Lung (tissue), 12 donors: Measurements from ENCODE around the gene EHD4. TPM values are rescaled to one million over a fixed set of nuclear protein-coding genes. Genes with fewer than 3 reads are reported as not detected.

Source experiments
- ATAC-seq: fragments of 200-7000 bp; cut with Tn5 transposase; one replicate; pipeline ENCODE4 v1.9.1; 2020; ENCODE audit warnings: moderate number of reproducible peaks; ENCODE audit not compliant: insufficient read depth, low FRiP score
- DNase-seq, 3 donors: peaks; one replicate each; pipeline ENCODE4 v3.0.0-alpha.2; 2013 to 2017
- H3K27ac ChIP-seq, 2 donors: one replicate each; pipeline ENCODE4 v1.5.1; 2013; ENCODE audit warnings: mild to moderate bottlenecking in 2 of 2, moderate library complexity in 2 of 2, control low read depth in 1 of 2, inconsistent platforms in 1 of 2, low read depth in 1 of 2, low read length in 1 of 2
- H3K27me3 ChIP-seq, 3 donors: one replicate each; pipeline ENCODE4 v1.5.1; 2013; ENCODE audit warnings: low read length in 2 of 3; ENCODE audit not compliant: control insufficient read depth in 3 of 3, insufficient read depth in 3 of 3
- H3K36me3 ChIP-seq, 4 donors: one replicate each; pipeline ENCODE4 v1.5.1; 2013; ENCODE audit warnings: low read length in 4 of 4, mild to moderate bottlenecking in 1 of 4, moderate library complexity in 1 of 4; ENCODE audit not compliant: control insufficient read depth in 4 of 4, insufficient read depth in 4 of 4
- H3K4me1 ChIP-seq, 5 donors: one replicate each; pipeline ENCODE4 v1.5.1; 2013; ENCODE audit warnings: low read length in 5 of 5, mild to moderate bottlenecking in 2 of 5, moderate library complexity in 1 of 5; ENCODE audit not compliant: control insufficient read depth in 5 of 5, insufficient read depth in 5 of 5
- H3K4me3 ChIP-seq: one replicate; pipeline ENCODE4 v1.5.1; 2013; ENCODE audit warnings: mild to moderate bottlenecking, control low read depth, moderate library complexity
- H3K9ac ChIP-seq, 2 donors: one replicate each; pipeline ENCODE4 v1.5.1; 2013; ENCODE audit warnings: low read length in 2 of 2, control low read depth in 1 of 2; ENCODE audit not compliant: insufficient read depth in 1 of 2
- H3K9me3 ChIP-seq, 4 donors: one replicate each; pipeline ENCODE4 v1.5.1; 2013; ENCODE audit warnings: low read length in 3 of 4, mild to moderate bottlenecking in 1 of 4, moderate library complexity in 1 of 4; ENCODE audit not compliant: control insufficient read depth in 4 of 4, insufficient read depth in 3 of 4
- CTCF ChIP-seq: IDR thresholded peaks from 2 replicates; pipeline ENCODE4 v1.5.1; 2012; ENCODE audit warnings: mild to moderate bottlenecking; ENCODE audit errors: control extremely low read depth, extremely low read depth
- WGBS, 2 donors: extraction: QIAGEN DNeasy Blood & Tissue Kit; methylation state at CpG; one replicate each; pipeline ENCODE4 v1.1.7; 2013; 5-methylcytosine and 5-hydroxymethylcytosine counted together
- polyA plus RNA-seq, 2 donors: library from polyadenylated mRNA; stranded (reverse); fragments of 200-250 nt; gene quantifications; one replicate each; pipeline ENCODE4 v1.2.1, GENCODE V29; 2013
- total RNA-seq, 2 donors: library from RNA; depleted of rRNA in 1 of 2; stranded (reverse); fragments of >200 nt in 1 of 2; gene quantifications; one replicate each; pipeline ENCODE4 v1.2.1, GENCODE V29; 2014 to 2021
- donor health status: control.
- donor health status: control.
- donor health status: Bipolar disorder and iron deficiency.
- donor health status: healthy.
- donor health status: DM: yes; HTN: yes; CAD: no.

Gene EHD4
- total and polyA plus RNA-seq, 4 donors, result 16.4 to 36.3 (median 25.9) TPM

DNA sequence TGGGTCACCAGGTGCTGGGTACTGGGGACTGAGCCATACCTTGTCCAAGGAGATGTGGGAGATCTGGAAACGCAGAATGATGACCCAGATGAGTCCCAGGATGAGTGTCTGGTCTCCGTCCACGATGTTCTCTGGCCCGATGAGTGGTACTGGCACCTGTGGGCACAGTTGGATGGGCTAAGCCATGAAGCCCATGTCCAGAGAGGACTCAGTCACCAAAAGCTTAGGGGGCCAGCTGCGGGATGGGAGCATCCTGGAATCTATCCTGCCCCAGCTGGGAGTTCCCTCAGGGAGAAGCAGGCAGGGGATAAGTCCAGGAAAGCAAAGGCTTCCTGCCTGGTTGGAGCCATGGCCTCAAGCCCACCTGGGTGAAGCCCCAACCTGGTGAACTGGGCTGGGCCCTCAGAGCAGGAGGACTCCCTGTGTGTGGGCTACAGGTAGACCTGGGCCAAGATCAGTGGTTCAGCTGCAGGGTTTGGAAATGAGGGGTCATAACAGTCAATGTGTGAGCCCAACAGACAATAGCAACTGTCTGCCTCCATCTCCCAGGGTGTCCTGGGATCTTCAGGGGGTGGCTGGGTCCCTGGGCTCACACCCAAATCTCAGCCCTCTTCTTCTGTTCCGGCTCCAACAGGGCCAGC lies 82.2 kb downstream of the EHD4 start:
- ATAC-seq (no peak), DNase-seq (no peak)
- Histone ChIP-seq H3K9me3 (no peaks in the 10 kb centered on the region), H3K27me3 (no peaks in the 10 kb centered on the region), H3K4me1 (peaks cover 0 to 19% (median 3%) of the 10 kb centered on the region in 5 donors), H3K27ac (no peak overlapping the region), H3K9ac (no peak overlapping the region), H3K4me3 (no peak overlapping the region), H3K36me3 (no peaks in the 10 kb centered on the region)
- no peak for TF ChIP-seq CTCF
- 94 to 95% methylated on average over 6 of the region's 6 CpGs for WGBS, 2 donors

DNA sequence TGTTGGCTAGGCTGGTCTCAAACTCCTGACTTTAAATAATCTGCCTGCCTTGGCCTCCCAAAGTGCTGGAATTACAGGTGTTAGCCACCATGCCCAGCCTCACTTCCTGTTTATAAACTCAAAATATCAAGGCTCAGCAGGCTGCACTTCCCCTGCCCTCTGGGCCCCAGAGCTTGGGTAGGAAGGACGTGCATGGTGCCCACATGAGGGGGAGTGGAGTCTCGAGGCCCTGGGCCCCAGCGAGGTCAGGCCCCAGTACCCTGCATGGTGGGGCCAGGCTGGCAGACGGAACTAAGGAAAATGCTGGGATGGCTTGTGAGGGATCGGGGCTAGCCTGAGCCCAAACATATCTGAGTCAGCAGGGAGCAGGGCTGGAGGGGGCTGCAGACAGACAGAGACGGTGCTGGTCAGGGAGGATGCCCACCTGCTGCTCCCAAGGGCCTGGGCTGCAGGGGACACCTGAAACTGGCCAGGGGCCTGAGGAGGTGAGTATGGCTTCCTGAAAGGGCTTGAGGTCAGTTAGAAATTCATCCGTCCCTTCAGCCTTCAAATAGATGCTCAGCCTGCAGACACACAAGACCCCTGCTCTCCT lies 83.6 kb downstream of the EHD4 start:
- no peaks in the 10 kb centered on the region for H3K36me3 ChIP-seq
- TF ChIP-seq CTCF, result no peak
- no peak overlapping the region for H3K4me3 ChIP-seq
- H3K4me1 ChIP-seq, result peaks cover 0 to 4% (median 0%) of the 10 kb centered on the region in 5 donors
- no peaks in the 10 kb centered on the region for H3K27me3 ChIP-seq
- 70 to 73% methylated on average over 7 of the region's 7 CpGs for WGBS, 2 donors
- DNase-seq (no peak), ATAC-seq (no peak)
- H3K27ac ChIP-seq, result no peak overlapping the region
- H3K9ac ChIP-seq, result no peak overlapping the region
- no peaks in the 10 kb centered on the region for H3K9me3 ChIP-seq

GRCh38 chr15:41887893-41888292 lies 84.5 kb downstream of the EHD4 start:
- DNase-seq (no peak), ATAC-seq (no peak)

More at GRCh38 chr15:41887893-41888292, 84.5 kb downstream of the EHD4 start:
- no peak for TF ChIP-seq CTCF
- Histone ChIP-seq H3K9ac (no peak overlapping the region), H3K4me1 (peaks cover 0 to 3% (median 0%) of the 10 kb centered on the region in 5 donors), H3K36me3 (no peaks in the 10 kb centered on the region), H3K4me3 (no peak overlapping the region), H3K9me3 (no peaks in the 10 kb centered on the region), H3K27me3 (no peaks in the 10 kb centered on the region), H3K27ac (no peak overlapping the region)
- 91 to 93% methylated on average over 9 of the region's 9 CpGs for WGBS, 2 donors
